Measurements from ENCODE around the gene SLC16A3.

GRCh38 chr17:82247856-82248671 is 19.2 kb downstream of the SLC16A3 start:
- no peak for TF ChIP-seq CTCF (conservative IDR thresholded peaks at IDR 0.05)
- no peak for TF ChIP-seq EZH2 (IDR thresholded peaks at IDR 0.05; ENCODE audit: low read depth)

Data from PC-9 (cell line).